HL-60/S4 (cell line): Measurements from ENCODE around the gene TBC1D2B.
"Not testable (repeated sequence)": the region's sequence is repeated elsewhere in the genome, so short reads cannot be mapped to it uniquely, and the experiment has no call there.

Source experiments
- in situ Hi-C: fragments of 300-500 bp; cut with MboI; formaldehyde crosslinking; loops from 2 replicates; pipeline ENCODE4 v1.14.3; 2022; ENCODE audit warnings: low sequenced_read_pairs

The TBC1D2B gene

DNA sequence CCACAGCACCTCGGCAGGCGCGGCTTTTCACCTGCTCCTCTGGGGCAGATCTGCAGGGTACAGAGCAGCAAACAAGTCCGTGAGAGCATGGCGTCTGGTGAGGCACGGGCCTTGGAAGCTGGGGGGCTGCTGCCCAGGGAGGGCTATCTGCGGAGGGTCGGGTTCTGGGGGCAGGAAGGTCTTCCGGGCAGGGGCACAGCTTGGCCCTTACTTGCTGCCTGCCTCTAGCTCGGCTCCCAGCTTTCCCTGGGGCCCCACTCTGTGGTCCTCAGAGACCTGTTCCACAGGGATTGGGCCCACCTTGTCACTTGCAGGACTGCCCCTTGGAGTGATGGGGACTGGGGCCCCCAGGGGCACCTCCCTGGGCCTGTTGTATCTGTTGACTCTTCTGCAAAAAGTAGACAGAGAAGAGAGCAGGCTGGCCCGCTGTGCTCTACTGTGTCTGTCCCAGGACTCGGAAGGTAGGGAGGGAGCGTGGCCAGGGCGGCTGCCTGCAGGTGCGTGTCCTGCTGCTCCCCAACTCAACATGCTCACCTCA is 84.1 kb downstream of the TBC1D2B start:
- in situ Hi-C loops = no loop called here

- in situ Hi-C loops = no loop called here
Measured at GRCh38 chr15:77992356-77993222, 84.9 kb downstream of the TBC1D2B start.

- in situ Hi-C loops = not testable (repeated sequence)
Measured at GRCh38 chr15:77991658-77992201, 85.8 kb downstream of the TBC1D2B start.

DNA sequence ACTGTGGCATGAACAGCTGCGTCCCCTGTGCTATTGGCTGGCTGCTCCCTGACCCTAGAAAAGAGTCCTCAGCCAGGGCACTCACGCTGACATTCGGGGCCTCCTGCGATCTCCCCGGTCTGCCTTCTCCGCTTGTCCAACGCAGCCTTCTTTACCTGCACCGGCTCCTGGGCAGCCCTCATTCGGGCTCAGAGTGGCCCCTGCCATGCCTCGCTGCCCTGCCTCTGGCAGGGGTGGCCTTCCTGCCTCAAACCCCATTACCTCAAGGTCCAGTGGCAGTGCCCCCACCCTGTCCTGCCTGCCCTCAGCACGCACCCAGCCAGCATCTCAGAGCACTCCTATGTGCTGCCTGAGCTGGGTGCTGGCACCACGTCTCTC is 86.5 kb downstream of the TBC1D2B start:
- in situ Hi-C loops = no loop called here

GRCh38 chr15:77989296-77990143 is 88.0 kb downstream of the TBC1D2B start:
- in situ Hi-C loops = no loop called here

DNA sequence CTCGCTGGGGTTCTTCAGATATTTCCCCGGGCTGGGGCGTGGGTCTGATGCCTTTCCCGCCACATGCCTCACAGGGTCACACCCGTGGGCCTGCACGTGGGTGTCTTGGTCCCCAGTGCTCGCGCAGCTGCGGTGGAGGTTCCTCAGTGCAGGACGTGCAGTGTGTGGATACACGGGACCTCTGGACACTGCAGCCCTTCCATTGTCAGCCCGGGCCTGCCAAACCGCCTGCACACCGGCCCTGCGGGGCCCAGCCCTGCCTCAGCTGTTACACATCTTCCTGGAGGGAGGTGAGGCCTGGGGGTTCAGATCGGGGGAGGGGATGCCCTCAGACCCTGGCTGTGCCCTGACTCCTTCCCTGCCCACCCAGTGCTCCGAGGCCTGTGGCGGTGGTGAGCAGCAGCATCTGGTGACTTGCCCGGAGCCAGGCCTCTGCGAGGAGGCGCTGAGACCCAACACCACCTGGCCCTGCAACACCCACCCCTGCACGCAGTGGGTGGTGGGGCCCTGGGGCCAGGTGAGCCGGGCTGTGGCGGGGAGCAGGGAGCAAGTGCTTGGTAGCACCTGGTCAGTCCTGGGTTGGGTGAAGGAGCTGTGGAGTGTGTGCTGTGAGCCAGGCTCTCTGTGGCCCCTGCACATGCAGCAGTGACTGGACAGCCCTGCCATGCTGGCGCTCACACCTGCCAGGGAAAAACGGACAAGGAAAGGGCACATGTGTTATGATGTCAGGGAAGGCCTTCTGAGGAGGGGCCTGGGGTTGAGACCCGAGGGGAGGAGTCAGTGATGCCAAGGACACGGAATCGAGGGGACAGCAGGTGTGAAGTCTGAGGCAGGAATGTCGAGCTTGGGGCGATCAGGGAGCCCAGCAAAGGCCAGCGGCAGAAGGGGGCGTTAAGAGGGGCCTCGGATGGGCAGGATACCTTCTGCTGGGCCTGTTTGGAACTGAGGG is 88.9 kb downstream of the TBC1D2B start:
- in situ Hi-C loops = no loop called here

GRCh38 chr15:77987765-77988136 is 89.8 kb downstream of the TBC1D2B start:
- in situ Hi-C loops = not testable (repeated sequence)

- in situ Hi-C loops = no loop called here
Measured at GRCh38 chr15:77986891-77987764, 90.4 kb downstream of the TBC1D2B start.

- in situ Hi-C loops = no loop called here
Measured at GRCh38 chr15:77985931-77986480, 91.5 kb downstream of the TBC1D2B start.

DNA sequence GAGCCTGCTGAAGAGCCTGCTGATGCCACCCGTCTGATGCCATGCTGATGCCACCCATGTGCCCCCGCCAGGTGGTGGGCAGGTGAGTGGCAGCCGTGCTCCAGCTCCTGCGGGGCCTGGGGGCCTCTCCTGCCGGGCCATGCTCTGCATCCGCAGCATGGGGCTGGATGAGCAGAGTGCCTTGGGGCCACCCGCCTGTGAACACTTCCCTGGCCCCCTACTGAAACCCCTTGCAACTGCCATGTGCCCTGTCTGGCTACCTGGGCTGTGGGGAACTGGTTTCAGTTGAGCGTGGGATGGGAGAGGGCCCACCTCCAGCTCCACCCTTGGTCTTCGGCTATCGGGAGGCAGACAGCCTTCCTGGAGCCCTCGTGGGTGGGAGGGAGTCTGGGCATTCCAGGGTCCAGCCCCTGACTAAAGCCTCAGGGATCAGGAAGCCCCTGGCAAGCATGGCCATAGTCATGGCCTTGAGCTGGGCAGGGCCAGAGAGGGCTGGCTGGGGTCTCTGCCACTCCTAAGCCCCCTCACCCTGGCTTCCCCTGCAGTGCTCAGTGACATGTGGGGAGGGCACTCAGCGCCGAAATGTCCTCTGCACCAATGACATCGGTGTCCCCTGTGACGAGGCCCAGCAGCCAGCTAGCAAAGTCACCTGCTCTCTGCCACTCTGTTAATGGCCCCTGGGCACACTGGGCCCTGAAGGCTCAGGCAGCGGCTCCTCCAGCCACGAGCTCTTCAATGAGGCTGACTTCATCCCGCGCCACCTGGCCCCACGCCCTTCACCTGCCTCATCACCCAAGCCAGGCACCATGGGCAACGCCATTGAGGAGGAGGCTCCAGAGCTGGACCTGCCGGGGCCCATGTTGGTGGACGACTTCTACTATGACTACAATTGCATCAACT is 92.2 kb downstream of the TBC1D2B start:
- in situ Hi-C loops = no loop called here

- in situ Hi-C loops = no loop called here
Measured at GRCh38 chr15:77984446-77984861, 93.1 kb downstream of the TBC1D2B start.

DNA sequence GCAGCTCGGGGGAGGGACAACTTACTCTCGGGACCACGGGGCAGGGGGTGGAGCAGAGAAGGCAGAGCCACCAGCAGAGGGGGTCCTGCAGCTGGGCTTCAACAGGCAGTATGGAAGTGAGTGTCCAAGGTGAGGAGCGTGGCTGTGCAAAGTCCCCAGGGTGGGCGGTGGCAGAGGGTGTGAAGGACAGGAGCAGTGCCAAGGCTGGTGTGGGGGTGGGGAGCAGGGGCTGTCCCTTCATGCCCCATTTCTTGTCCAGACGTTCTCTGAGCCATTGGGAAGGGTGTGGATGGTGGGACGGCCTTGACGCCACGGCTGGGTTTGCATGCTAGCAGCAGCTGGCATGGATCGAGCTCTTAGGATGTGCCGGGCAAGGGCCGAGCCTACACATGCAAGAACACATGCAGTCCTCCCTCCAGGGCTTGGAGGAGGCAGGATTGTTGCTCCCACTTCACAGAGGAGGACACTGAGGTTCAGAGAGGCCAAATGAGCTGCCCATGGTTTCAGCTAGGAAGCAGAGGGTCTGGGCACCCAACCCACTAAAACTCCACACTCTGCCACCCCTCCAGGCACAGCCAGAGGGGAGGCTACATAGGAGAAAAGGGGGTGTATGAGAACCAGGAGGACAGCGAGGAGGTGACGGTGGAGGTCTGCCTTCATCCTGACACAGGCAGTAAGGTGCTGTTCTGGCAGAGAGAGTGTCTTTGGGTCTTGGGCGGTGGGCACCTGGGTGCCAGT is 93.6 kb downstream of the TBC1D2B start:
- in situ Hi-C loops = no loop called here

DNA sequence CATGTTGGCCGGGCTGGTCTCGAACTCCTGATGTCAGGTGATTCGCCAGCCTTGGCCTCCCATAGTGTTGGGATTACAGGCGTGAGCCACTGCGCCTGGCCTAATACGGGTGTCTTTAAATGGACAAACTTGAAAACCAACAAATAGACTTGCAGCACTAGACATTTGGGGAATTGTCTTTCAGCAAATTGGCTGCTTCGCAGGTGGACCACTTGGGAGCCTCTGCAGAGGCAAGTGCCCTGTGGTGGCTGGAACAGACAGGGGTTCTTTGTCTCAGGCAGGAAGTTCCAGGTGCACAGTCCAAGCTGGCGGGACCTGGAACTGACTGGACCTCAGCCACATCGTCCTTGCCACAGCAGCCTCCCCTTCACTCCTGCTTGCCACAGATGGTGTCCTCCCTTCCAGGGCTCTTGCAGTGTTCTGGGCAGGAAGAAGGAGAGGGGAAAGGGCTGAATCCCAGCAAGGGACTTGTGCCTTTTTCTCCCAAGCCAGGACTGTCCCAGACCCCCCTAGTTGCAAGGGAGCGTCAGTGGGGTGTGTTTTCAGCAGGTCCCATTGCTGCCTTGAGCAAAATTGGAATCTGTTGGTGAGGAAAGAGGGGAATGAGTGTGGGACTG is 94.3 kb downstream of the TBC1D2B start:
- in situ Hi-C loops = no loop called here

DNA sequence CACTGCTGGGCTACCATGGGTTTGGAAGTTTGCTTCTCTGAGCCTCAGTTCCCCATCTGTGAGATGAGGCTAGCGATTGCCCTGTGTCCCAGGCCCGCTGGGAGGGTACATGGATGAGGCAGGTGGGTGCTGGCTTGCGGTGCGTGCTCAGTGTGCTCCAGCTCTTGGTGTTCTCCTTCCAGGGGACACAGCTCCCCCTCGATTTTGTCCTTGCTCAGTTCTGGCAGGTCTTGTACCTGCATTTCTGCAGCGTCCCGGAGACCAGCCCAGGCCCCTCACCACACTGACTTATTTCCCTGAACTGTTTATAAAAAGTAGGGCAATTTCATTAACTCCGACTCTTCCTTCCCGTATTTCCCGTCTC is 95.4 kb downstream of the TBC1D2B start:
- in situ Hi-C loops = no loop called here

GRCh38 chr15:77981281-77982126 is 96.0 kb downstream of the TBC1D2B start:
- in situ Hi-C loops = no loop called here

- in situ Hi-C loops = not testable (repeated sequence)
Measured at GRCh38 chr15:77980674-77981073, 96.8 kb downstream of the TBC1D2B start.
